ENCODE measurements around the gene PLPP4. TPM values are rescaled to one million over a fixed set of nuclear protein-coding genes. Genes with fewer than 3 reads are reported as not detected.

Gene PLPP4
- total RNA-seq, 3 donors from 2014 or later, result not detected

- Histone ChIP-seq H3K36me3 (no peaks in the 10 kb centered on the region), H3K4me1 (no peaks in the 10 kb centered on the region), H3K4me3 (no peak overlapping the region), H3K27ac (no peak overlapping the region), H3K27me3 (no peaks in the 10 kb centered on the region), H3K9me3 (no peaks in the 10 kb centered on the region)
- intact Hi-C loops (cut with DNase I; ENCODE audit: low total_unique reads), result no loop called here
- DNase-seq (ENCODE audit: low spot score in 2 of 2), result no peak
- TF ChIP-seq POLR2A (IDR thresholded peaks at IDR 0.05), result no peak
- TF ChIP-seq POLR2AphosphoS5 (IDR thresholded peaks at IDR 0.05), result no peak
- no peak for TF ChIP-seq CTCF (IDR thresholded peaks at IDR 0.05)
Measured at GRCh38 chr10:120515741-120516140, 58.7 kb downstream of the PLPP4 start.

DNA sequence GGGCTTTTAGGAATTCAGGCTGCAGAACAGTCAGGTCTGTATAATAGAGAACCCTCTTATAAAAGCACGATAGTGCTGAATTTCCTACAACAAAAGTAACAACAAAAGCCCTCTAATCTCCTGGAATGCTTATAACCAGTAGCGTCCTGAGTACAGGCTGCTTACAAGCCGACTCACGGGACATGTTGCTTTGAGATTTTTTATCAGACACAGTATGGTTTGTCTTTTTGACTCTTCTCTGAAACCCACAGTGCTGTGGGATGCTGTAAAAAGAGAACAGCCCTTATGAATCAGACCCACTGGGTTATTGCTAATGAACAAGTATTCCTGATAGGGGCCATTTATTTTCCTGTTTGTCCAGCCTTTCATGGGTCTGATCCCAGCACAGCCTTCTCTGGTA, 59.4 kb downstream of the PLPP4 start:
- Histone ChIP-seq H3K4me1 (no peaks in the 10 kb centered on the region), H3K4me3 (no peak overlapping the region), H3K36me3 (no peaks in the 10 kb centered on the region), H3K27me3 (no peaks in the 10 kb centered on the region), H3K27ac (no peak overlapping the region), H3K9me3 (no peaks in the 10 kb centered on the region)
- no peak for DNase-seq (ENCODE audit: low spot score in 2 of 2)
- intact Hi-C loops (cut with DNase I; ENCODE audit: low total_unique reads), result no loop called here
- TF ChIP-seq CTCF (IDR thresholded peaks at IDR 0.05), result no peak
- TF ChIP-seq POLR2AphosphoS5 (IDR thresholded peaks at IDR 0.05), result no peak
- TF ChIP-seq POLR2A (IDR thresholded peaks at IDR 0.05), result no peak

- intact Hi-C loops (cut with DNase I; ENCODE audit: low total_unique reads), result loop anchor here (1.0 kb wide), 1 partner anchor 11 kb away; no protein-coding TSS in a partner anchor
- no peak for DNase-seq (ENCODE audit: low spot score in 2 of 2)
- Histone ChIP-seq H3K4me3 (no peak overlapping the region), H3K27ac (no peak overlapping the region), H3K4me1 (no peaks in the 10 kb centered on the region), H3K36me3 (no peaks in the 10 kb centered on the region), H3K9me3 (no peaks in the 10 kb centered on the region), H3K27me3 (no peaks in the 10 kb centered on the region)
- no peak for TF ChIP-seq CTCF (IDR thresholded peaks at IDR 0.05)
- no peak for TF ChIP-seq POLR2A (IDR thresholded peaks at IDR 0.05)
- no peak for TF ChIP-seq POLR2AphosphoS5 (IDR thresholded peaks at IDR 0.05)
Measured at GRCh38 chr10:120517196-120517595, 60.2 kb downstream of the PLPP4 start.

DNA sequence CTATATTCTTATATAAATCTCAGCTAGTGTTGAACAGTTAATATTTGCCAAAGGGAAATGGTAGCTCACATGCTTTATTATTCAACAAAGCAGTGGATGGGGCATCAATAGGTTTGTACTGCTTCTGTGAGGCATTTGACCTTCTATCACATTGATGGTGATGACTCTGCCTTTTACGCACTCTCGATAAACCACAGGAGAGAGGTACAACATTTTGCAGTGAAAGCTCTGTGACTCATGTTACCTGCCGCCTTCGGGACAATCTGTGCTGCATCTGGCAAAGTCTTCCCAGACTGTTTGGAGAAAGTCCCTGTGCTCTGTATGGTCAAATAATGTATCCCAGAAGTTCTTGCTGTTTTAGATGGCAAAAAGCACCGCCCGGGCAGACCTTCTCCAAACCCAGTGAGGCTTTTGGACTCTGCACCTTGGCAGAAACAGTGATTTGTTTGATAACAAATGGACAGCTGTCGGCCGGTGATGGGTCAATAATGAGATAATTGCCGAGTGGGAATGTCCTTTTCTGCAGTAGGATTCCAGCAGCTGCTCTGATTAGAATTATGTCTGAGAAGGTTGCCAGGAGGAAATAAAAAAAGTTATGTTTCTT, 61.0 kb downstream of the PLPP4 start:
- H3K36me3 ChIP-seq, result no peaks in the 10 kb centered on the region
- no peak overlapping the region for H3K27ac ChIP-seq
- no peaks in the 10 kb centered on the region for H3K4me1 ChIP-seq
- DNase-seq (ENCODE audit: low spot score in 2 of 2), result no peak
- H3K9me3 ChIP-seq, result no peaks in the 10 kb centered on the region
- H3K4me3 ChIP-seq, result no peak overlapping the region
- no peak for TF ChIP-seq CTCF (IDR thresholded peaks at IDR 0.05)
- TF ChIP-seq POLR2AphosphoS5 (IDR thresholded peaks at IDR 0.05), result no peak
- no peak for TF ChIP-seq POLR2A (IDR thresholded peaks at IDR 0.05)
- H3K27me3 ChIP-seq, result no peaks in the 10 kb centered on the region
- intact Hi-C loops (cut with DNase I; ENCODE audit: low total_unique reads), result loop anchor here (1.0 kb wide), 1 partner anchor 10 kb away; no protein-coding TSS in a partner anchor

DNA sequence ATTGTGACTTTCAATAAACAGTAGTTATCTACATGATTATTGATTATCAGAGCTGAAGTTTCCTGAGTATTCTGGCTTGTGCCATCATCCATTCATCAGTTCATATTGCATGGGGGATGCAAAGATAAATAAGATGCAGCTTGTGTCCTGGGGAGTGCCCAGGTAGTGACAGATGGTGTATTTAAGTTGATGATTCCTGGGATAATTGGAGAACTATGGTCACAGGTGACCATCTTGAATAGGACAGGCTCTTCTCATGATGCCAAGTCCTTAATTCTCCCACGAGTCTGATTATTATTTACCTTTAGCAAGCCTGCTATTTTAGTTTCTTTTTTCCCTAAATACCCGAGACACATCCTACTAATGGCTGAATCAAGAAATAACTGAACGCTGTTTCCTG, 64.9 kb downstream of the PLPP4 start:
- intact Hi-C loops (cut with DNase I; ENCODE audit: low total_unique reads), result no loop called here
- no peaks in the 10 kb centered on the region for H3K9me3 ChIP-seq
- no peaks in the 10 kb centered on the region for H3K27me3 ChIP-seq
- TF ChIP-seq POLR2AphosphoS5 (IDR thresholded peaks at IDR 0.05) (no peak), CTCF (IDR thresholded peaks at IDR 0.05) (no peak), POLR2A (IDR thresholded peaks at IDR 0.05) (no peak)
- no peak overlapping the region for H3K4me3 ChIP-seq
- no peak overlapping the region for H3K27ac ChIP-seq
- DNase-seq (ENCODE audit: low spot score in 2 of 2), result no peak
- no peaks in the 10 kb centered on the region for H3K36me3 ChIP-seq
- no peaks in the 10 kb centered on the region for H3K4me1 ChIP-seq
